H9 (cell line): Measurements from ENCODE around the gene E2F1. TPM values are rescaled to one million over a fixed set of nuclear protein-coding genes. Genes with fewer than 3 reads are reported as not detected.

ENCODE experiments used
- DNase-seq: peaks from one replicate; pipeline ENCODE4 v3.0.0-alpha.2; 2017
- H2AFZ ChIP-seq: one replicate; pipeline ENCODE4 v1.6.1; 2013; ENCODE audit warnings: mild to moderate bottlenecking, low read length, control low read depth, moderate library complexity
- H2AK5ac ChIP-seq: 2 replicates; pipeline ENCODE4 v1.6.1; 2013; ENCODE audit warnings: low read length, control low read depth, mixed read lengths; ENCODE audit not compliant: insufficient read length
- H2BK120ac ChIP-seq: one replicate; pipeline ENCODE4 v1.6.1; 2013; ENCODE audit warnings: low read depth, mild to moderate bottlenecking, low read length, control low read depth, inconsistent platforms; ENCODE audit not compliant: poor library complexity, severe bottlenecking
- H2BK12ac ChIP-seq: 2 replicates; pipeline ENCODE4 v1.6.1; 2013; ENCODE audit warnings: low read length, control low read depth, mixed read lengths, low read depth; ENCODE audit not compliant: insufficient read length
- H2BK15ac ChIP-seq: 2 replicates; pipeline ENCODE4 v1.6.1; 2013; ENCODE audit warnings: low read depth, low read length, control low read depth
- H2BK20ac ChIP-seq: one replicate; pipeline ENCODE4 v1.6.1; 2013; ENCODE audit warnings: low read depth, mild to moderate bottlenecking, low read length, control low read depth, inconsistent platforms; ENCODE audit not compliant: poor library complexity, severe bottlenecking
- H2BK5ac ChIP-seq: 2 replicates; pipeline ENCODE4 v1.6.1; 2013; ENCODE audit warnings: low read length, control low read depth, mixed read lengths; ENCODE audit not compliant: insufficient read length
- H3K14ac ChIP-seq: 2 replicates; pipeline ENCODE4 v1.6.1; 2013; ENCODE audit warnings: low read length, control low read depth; ENCODE audit not compliant: insufficient read depth
- H3K18ac ChIP-seq: 2 replicates; pipeline ENCODE4 v1.6.1; 2013; ENCODE audit warnings: low read depth, mild to moderate bottlenecking, mixed read lengths, low read length, control low read depth; ENCODE audit not compliant: insufficient read length
- H3K23ac ChIP-seq: 2 replicates; pipeline ENCODE4 v1.6.1; 2013; ENCODE audit warnings: low read length, control low read depth, mixed read lengths, low read depth; ENCODE audit not compliant: insufficient read length
- H3K23me2 ChIP-seq: 2 replicates; pipeline ENCODE4 v1.6.1; 2013; ENCODE audit warnings: low read depth, mild to moderate bottlenecking, mixed read lengths, low read length, control low read depth; ENCODE audit not compliant: insufficient read length, poor library complexity, severe bottlenecking
- H3K27ac ChIP-seq: 2 replicates; pipeline ENCODE4 v1.5.1; 2013; ENCODE audit warnings: low read length, control low read depth, mixed read lengths, low read depth; ENCODE audit not compliant: insufficient read length
- H3K27me3 ChIP-seq: 2 replicates; pipeline ENCODE4 v1.6.1; 2013; ENCODE audit warnings: low read length, control low read depth, inconsistent platforms; ENCODE audit not compliant: insufficient read depth
- H3K4ac ChIP-seq: 2 replicates; pipeline ENCODE4 v1.6.1; 2013; ENCODE audit warnings: low read depth, mild to moderate bottlenecking, control low read depth, inconsistent platforms, low read length, moderate library complexity
- H3K4me1 ChIP-seq: 2 replicates; pipeline ENCODE4 v1.6.1; 2013; ENCODE audit warnings: low read length, control low read depth, inconsistent platforms; ENCODE audit not compliant: insufficient read depth
- H3K4me2 ChIP-seq: 2 replicates; pipeline ENCODE4 v1.6.1; 2013; ENCODE audit warnings: low read length, control low read depth, mixed read lengths; ENCODE audit not compliant: insufficient read length, insufficient read depth
- H3K56ac ChIP-seq: 2 replicates; pipeline ENCODE4 v1.6.1; 2013; ENCODE audit warnings: low read depth, mild to moderate bottlenecking, mixed read lengths, low read length, control low read depth; ENCODE audit not compliant: insufficient read length
- H3K79me1 ChIP-seq: 2 replicates; pipeline ENCODE4 v1.6.1; 2013; ENCODE audit warnings: low read depth, mild to moderate bottlenecking, moderate library complexity, low read length, control low read depth, inconsistent platforms; ENCODE audit not compliant: insufficient read depth, poor library complexity, severe bottlenecking
- H3K79me2 ChIP-seq: 2 replicates; pipeline ENCODE4 v1.6.1; 2013; ENCODE audit warnings: low read length, control low read depth, inconsistent platforms; ENCODE audit not compliant: insufficient read depth
- H3K9ac ChIP-seq: 2 replicates; pipeline ENCODE4 v1.6.1; 2013; ENCODE audit warnings: low read length, control low read depth, mixed read lengths; ENCODE audit not compliant: insufficient read length; ENCODE audit errors: extremely low read depth
- H3K9me3 ChIP-seq: one replicate; pipeline ENCODE4 v1.6.1; 2013; ENCODE audit warnings: low read depth, low read length, inconsistent platforms; ENCODE audit not compliant: control insufficient read depth
- H3T11ph ChIP-seq: one replicate; pipeline ENCODE4 v1.6.1; 2013; ENCODE audit warnings: mild to moderate bottlenecking, low read length, control low read depth, inconsistent platforms
- H4K20me1 ChIP-seq: one replicate; pipeline ENCODE4 v1.6.1; 2013; ENCODE audit not compliant: control insufficient read depth, insufficient read length, insufficient read depth
- H4K5ac ChIP-seq: 2 replicates; pipeline ENCODE4 v1.6.1; 2013; ENCODE audit warnings: low read depth, mild to moderate bottlenecking, mixed read lengths, low read length, control low read depth; ENCODE audit not compliant: insufficient read length
- H4K8ac ChIP-seq: replicated peaks from 2 replicates; pipeline ENCODE4 v1.6.1; 2013; ENCODE audit warnings: low read length, control low read depth, mixed read lengths, low read depth; ENCODE audit not compliant: insufficient read length
- H4K91ac ChIP-seq: 2 replicates; pipeline ENCODE4 v1.6.1; 2013; ENCODE audit warnings: low read depth, mild to moderate bottlenecking, moderate library complexity, mixed read lengths, low read length, control low read depth; ENCODE audit not compliant: insufficient read length
- H3K27ac Mint-ChIP-seq, 3 experiments: 2 replicates in 2 of 3; 3 replicates in 1 of 3; pipeline ENCODE4 v1.8.0; 2020 to 2021; ENCODE audit warnings: mixed read lengths in 3 of 3, mild to moderate bottlenecking in 1 of 3, moderate library complexity in 1 of 3
- H3K27me3 Mint-ChIP-seq: 2 replicates; pipeline ENCODE4 v1.8.0; 2021; ENCODE audit warnings: low read depth, mild to moderate bottlenecking, moderate library complexity, mixed read lengths
- H3K36me3 Mint-ChIP-seq, 3 experiments: 2 replicates in 2 of 3; 3 replicates in 1 of 3; pipeline ENCODE4 v1.8.0; 2020 to 2021; ENCODE audit warnings: low read depth in 3 of 3, mixed read lengths in 3 of 3; ENCODE audit not compliant: insufficient read depth in 1 of 3
- H3K4me1 Mint-ChIP-seq, 2 experiments: 2 replicates each; pipeline ENCODE4 v1.8.0; 2020; ENCODE audit warnings: mixed read lengths in 2 of 2
- H3K4me3 Mint-ChIP-seq, 2 experiments: 2 replicates in 1 of 2; 3 replicates in 1 of 2; pipeline ENCODE4 v1.8.0; 2020 to 2021; ENCODE audit warnings: mild to moderate bottlenecking in 2 of 2, mixed read lengths in 2 of 2, moderate library complexity in 1 of 2
- H3K9me3 Mint-ChIP-seq, 2 experiments: 2 replicates in 1 of 2; 3 replicates in 1 of 2; pipeline ENCODE4 v1.8.0; 2020; ENCODE audit warnings: mild to moderate bottlenecking in 2 of 2, mixed read lengths in 2 of 2, moderate library complexity in 1 of 2
- CTCF ChIP-seq: fragments of 200-600 bp; sonication (generic); conservative IDR thresholded peaks from 3 replicates; pipeline ENCODE4 v1.8.0; 2021; ENCODE audit warnings: antibody characterized with exemption, mild to moderate bottlenecking
- WGBS: extraction: QIAGEN DNeasy Blood & Tissue Kit; methylation state at CpG from one replicate; pipeline ENCODE4 v1.1.7; 2013; ENCODE audit warnings: missing lambda C conversion rate, low lambda C conversion rate, mixed read lengths; ENCODE audit not compliant: insufficient read length; ENCODE audit errors: extremely low coverage; 5-methylcytosine and 5-hydroxymethylcytosine counted together
- total RNA-seq: library from RNA; stranded (reverse); gene quantifications from 2 replicates; pipeline ENCODE4 v1.2.1, GENCODE V29; 2021

Gene E2F1
- total RNA-seq, 1 experiment from 2014 or later, result 58.7 TPM

GRCh38 chr20:33724439-33725094 lies 38.4 kb upstream of the E2F1 start:
- peaks cover 0 to under 1% of the 10 kb centered on the region in 2 experiments; a peak in 1 of 4 replicates for H3K4me1 Mint-ChIP-seq
- H3K9me3 ChIP-seq, result no peaks in the 10 kb centered on the region
- H2BK5ac ChIP-seq, result no peak overlapping the region
- H3K23me2 ChIP-seq, result peaks cover 4% of the 10 kb centered on the region
- no peak overlapping the region for H3K14ac ChIP-seq
- H3T11ph ChIP-seq, result no peak overlapping the region
- peaks cover 0 to 2% (median 0%) of the 10 kb centered on the region in 3 experiments; a peak in 1 of 7 replicates for H3K36me3 Mint-ChIP-seq
- H3K4me2 ChIP-seq, result no peak overlapping the region
- H4K8ac ChIP-seq, result no peak overlapping the region
- H2BK12ac ChIP-seq, result no peak overlapping the region
- DNase-seq, result no peak
- WGBS, result no CpG with 5 or more reads among the region's 14 CpGs
- H3K4me3 Mint-ChIP-seq, result no peak overlapping the region
- H3K27ac ChIP-seq, result no peak overlapping the region
- H4K91ac ChIP-seq, result no peak overlapping the region
- no peak overlapping the region for H4K5ac ChIP-seq
- no peak overlapping the region for H3K9ac ChIP-seq
- H2AFZ ChIP-seq, result no peak overlapping the region
- no peak overlapping the region for H3K27ac Mint-ChIP-seq
- H2BK15ac ChIP-seq, result no peak overlapping the region
- no peak overlapping the region for H2BK120ac ChIP-seq
- no peaks in the 10 kb centered on the region; a peak in 1 of 5 replicates for H3K9me3 Mint-ChIP-seq
- H3K79me2 ChIP-seq, result no peaks in the 10 kb centered on the region
- H3K27me3 Mint-ChIP-seq, result peaks cover 9% of the 10 kb centered on the region
- no peak overlapping the region for H2BK20ac ChIP-seq
- no peak overlapping the region for H2AK5ac ChIP-seq
- TF ChIP-seq CTCF, result no peak
- no peak overlapping the region for H3K18ac ChIP-seq
- no peak overlapping the region for H3K23ac ChIP-seq
- H3K27me3 ChIP-seq, result no peaks in the 10 kb centered on the region
- H3K79me1 ChIP-seq, result no peaks in the 10 kb centered on the region
- H3K56ac ChIP-seq, result no peak overlapping the region
- H3K4me1 ChIP-seq, result no peaks in the 10 kb centered on the region
- H4K20me1 ChIP-seq, result no peaks in the 10 kb centered on the region
- H3K4ac ChIP-seq, result no peak overlapping the region
